GM18511 (cell line): ENCODE data around the gene SPAG16.

Experiments
- ATAC-seq: cut with Tn5 transposase; IDR thresholded peaks from one replicate; pipeline ENCODE4 v1.9.1; 2021; ENCODE audit warnings: mild to moderate bottlenecking, moderate library complexity; ENCODE audit not compliant: unreplicated experiment

The SPAG16 gene

DNA sequence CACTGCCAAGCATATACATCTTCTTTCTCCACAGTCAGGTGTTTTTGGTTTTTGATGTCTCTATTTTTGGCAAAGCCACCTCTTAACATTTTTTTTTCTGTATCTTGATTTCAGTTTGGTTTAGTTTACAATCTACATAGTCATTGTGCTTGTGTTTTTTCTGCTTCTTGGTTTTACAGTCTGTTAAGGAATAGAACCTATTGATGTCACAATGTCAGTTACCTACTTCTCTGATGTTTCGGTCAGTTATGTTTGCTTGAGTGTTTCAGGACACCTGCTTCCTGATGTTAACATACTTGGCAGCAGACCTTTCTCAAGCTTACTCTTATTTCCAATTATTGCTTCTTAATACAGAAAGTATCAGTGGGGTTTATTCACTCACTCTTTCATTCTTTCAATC is 253.3 kb downstream of the SPAG16 start:
- ATAC-seq: peak; percentile 59

DNA sequence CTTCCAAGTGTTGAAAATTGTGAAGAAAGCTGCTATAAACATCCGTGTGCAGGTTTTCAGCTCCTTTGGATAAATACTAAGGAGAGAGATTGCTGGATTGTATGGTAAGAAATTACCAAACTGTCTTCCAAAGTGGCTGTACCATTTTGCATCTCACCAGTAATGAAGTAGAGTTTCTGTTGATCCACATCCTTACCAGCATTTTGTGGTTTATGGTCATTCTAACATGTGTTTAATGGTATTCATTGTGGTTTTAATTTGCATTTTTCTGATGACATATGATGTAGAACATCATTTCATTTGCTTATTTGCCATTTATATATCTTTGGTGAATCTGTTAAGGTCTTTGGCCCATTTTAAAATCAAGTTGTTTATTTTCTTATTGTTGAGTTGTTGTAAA is 260.7 kb downstream of the SPAG16 start:
- no peak for ATAC-seq

DNA sequence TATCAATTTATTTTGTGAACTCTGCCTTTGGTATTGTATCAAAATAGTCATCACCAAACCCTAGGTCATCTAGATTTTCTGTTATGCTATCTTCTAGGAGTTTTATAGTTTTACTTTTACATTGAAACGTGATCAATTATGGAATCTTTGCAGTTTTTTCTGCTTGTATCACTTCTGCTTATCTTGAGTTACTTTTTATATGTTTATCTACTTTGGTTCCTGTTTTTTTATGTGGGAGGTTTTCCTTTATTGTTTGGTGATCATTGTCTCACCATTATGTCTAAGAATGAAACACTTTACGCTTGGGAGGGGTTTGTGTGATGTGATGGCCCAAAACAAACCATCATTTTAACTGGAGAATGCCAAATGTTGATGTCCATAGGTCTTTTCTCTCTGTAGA is 261.2 kb downstream of the SPAG16 start:
- ATAC-seq: no peak

DNA sequence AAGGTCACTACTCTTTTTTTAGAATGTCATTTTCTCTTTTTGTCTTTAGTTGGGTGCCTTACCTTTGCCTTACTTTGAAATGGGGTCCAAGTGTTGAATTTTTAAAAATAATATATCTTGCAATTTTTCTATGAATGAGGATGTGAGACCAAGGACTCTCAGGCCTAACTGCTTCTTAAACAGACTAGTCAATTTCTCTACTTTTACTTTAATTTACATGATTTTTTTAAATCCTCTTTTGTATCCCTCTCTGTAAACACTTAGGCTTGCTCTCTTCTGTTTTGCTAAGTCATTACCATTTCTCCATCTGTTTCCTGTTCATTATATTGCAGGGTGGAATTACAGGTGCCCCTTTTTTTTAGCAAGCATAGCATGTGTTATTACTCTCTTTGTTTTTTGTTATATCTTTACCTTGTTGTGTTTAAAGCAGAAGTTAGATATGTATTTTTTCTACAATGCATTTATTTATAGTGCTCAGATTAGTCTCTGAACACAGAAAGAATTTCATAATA is 261.8 kb downstream of the SPAG16 start:
- ATAC-seq: no peak

DNA sequence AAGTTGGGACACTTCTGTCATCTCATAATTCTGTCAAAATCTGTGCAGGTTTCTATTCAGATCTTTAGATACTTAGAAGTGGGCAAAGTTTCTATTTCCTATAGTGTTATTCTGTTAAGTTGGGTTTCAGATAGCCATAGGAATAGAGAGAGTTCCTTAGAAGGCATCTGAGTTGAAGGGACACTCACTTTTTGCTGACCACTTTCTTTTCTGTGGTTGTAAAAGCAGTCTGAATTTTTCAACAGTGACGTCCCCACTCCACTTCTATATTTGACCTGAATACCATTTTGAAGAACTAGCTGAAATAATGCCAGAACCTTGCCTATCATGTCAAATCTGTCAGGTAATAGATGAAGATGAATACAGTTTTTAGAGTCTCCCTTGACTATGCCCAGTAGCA is 267.3 kb downstream of the SPAG16 start:
- no peak for ATAC-seq

DNA sequence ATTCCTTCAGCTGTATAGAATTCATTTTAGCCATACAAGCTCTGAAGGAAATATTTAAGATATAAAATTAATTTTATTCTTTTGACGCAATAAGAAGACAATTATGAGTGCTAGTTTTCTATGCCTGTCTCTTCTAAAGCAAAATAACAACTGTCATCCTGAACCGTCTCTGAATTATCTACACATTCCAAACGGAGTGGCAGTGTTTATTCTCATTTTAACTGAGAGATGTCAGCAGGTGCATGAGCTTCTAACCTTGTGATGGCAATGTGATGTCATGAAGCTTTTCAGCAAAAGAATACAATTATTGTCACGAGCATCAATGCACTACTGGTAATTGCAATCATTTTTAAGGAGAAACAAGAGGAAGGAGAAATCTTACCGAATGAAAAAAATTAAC is 274.8 kb downstream of the SPAG16 start:
- no peak for ATAC-seq

DNA sequence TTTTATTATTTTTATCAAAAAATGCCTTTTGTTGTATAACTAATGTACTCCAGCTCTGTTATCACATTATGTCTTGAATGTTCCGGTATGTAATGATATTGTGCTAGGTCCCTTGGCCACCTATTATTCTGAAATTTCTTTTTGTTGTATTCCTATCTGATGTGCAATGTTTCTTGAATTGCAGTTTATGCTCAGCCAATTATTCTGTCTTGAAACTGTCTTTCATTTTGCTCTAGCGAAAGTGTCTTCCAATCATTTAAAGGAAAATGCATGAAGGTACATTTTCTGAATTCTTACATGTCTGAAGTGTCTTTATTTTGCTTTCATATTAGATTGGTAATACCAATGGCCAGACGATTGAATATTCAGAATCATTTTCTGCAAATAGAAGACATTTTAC is 277.5 kb downstream of the SPAG16 start:
- ATAC-seq: no peak

DNA sequence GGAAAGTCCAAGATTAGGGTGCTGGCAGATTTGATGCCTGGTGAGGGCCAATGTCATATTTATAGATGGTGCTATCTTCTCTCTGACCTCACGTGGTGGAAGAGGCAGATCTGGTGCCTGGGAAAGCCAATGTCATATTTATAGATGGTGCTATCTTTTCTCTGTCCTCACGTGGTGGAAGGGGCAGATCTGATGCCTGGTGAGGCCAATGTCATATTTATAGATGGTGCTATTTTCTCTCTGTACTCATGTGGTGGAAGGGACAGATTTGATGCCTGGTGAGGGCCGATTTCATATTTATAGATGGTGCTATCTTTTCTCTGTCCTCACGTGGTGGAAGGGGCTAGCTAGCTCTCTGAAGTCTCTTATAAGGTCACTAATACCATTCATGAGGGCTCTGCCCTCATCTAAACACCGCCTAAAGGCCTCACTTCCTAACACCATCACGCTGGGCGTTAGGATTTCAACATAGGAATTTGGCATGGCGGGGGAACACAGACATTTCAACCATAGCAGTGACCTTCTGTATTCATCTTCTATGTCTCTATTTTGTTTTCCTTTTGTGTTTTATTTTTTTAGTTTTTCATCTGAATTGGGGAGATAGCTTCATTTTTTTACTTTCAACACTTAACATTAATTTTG is 278.4 kb downstream of the SPAG16 start:
- no peak for ATAC-seq

DNA sequence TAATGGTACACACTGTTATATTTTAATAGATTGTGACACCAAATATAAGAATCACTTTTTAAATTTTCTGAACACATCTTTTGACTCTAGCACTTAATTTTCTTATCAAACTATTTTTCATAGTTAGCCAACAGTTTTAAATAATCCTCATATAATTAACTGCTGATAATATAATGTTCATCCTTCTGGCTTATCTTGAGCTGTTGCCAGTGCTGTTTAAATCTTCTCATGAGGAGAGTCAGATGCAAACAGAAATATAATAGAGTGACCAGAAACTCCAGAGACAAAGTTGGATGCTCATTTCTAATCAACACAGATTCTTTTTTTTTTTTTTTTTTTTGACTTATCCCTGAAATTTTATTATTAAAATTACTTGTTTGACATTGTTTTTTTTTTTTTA is 282.6 kb downstream of the SPAG16 start:
- no peak for ATAC-seq

DNA sequence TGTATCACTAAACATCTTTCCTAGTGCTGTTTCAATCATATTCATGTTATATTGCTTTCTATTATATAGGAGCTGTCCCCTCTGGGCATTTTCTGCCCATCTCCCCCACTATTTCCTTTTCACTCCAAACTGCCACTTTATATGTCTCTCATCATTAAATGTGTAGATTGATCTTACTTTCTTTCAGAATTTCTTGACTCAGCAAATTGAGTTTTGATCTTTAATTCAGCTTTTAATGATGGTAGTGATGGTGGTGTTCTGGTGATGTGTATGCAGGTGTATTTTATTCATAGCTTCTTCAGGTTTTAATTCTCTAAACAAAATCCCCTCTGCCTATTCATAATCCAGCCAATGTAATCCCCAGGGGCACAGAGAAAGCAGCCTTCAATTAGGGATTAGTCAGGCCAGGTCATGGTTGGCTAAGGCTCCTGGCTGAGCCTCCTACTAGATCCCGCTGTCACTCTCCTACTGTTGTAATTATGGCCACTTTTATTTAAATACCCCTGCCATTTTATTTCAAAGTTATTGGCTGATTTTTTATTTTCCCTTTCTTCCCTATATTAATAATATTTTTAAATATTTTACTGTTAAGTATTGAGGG is 325.4 kb downstream of the SPAG16 start:
- ATAC-seq: no peak

DNA sequence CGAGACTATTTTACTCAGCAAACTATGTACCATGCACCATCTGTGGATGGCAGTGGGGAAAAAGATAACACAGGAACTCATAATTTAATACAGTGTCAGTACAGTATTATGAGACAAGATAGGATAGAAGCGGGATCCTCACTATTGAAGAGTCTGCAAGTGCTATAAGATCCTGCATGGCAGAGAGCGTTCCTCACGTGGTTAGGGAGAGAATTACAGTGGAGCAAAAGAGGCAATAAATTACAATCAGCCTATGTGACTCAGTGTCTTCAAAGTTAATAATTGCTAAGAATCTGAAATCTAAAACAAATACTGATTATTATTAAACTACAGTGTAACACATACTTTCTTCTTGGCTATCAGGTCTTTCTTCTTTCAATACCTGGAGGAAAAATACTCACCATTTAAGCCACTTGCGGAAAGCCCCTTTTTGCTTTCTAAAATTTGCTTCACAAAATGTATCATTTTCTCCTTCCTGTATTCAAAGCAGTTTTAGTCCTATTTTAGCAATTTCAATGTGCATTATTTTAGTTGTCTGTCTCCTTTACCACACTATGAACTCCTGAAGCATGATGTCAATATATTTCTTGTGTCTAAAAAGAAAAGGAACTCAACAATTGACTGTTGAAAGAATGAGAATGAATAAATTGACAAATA is 342.9 kb downstream of the SPAG16 start:
- ATAC-seq: peak; percentile 67

DNA sequence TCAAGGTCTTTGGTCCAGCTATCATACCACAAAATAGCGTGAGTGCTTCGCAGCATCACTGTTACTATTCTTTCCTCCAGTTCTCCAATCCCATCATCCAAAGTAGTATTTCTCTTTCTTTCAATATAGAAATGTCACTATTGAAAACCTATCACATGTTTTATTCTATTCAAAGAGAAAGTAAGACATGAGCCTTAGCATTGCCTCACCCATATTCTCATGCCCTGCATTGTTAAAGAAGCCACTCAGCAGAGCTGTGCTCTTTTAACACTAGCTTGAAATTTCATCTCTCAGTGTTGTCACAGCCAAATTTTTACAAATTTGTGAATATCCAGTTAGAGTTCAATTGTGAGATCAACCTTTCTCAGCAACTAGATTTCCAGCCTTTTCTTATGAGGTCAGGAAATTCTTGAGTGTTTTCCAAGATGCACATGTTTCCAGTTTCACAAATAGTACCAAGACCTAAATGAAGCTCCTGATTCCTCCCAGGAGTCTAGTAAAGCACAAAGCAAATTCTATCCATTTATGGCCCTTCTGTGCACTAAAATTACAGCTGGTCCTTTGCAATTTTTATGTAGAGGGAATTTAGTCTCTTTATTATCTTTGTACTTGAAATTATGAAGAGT is 343.7 kb downstream of the SPAG16 start:
- peak; percentile 47 for ATAC-seq

DNA sequence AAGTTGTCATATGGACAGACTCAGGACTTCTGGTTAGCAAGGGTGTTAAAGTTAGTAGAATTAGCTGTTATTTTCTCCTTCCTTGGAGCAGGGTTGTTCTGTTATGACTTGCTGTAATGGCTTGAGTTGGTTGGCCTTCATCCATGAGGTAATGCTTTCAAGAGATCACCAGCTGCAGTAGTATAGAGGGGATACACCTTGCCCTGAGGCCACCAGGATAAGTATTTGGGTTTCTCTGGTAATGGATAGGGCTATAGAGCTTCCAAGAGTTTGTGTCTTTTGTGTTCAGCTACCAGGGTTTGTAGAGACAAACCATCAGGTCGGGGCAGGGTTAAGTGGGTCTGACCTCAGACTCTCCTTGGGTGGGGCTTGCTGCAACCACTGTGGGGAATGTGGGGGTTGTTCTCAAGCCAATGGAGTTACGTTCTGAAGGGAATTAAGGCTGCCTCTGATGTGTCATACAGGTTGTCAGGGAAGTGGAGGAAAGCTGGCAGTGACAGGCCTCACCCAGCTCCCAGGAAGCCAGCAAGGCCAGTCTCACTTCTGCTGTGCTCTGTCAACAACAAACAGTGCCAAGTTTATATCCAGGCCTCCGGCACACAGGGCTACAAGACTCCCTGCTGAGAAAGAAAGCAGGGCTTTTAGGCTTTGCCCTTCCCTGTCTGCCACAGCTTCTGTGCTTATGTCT is 356.6 kb downstream of the SPAG16 start:
- ATAC-seq: no peak

DNA sequence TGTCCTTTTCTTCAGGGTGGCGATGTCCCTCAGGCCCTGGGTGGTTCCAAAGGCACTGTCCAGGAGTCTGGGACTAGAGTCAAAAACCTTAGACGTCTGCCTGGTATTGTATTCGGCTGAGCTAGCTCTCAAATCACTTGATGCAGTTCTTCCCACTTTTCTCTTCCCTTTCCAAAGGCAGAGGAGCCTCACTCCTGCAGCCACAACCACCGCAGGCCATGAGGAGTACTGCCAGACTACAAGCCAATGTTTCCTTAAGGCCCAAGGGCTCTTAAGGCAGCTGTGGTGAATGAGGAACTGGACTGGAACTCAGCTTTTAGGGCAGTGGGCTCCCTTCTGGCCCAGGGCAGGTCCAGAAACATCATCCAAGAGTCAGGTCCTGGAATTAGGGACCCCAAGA is 360.7 kb downstream of the SPAG16 start:
- ATAC-seq: no peak

DNA sequence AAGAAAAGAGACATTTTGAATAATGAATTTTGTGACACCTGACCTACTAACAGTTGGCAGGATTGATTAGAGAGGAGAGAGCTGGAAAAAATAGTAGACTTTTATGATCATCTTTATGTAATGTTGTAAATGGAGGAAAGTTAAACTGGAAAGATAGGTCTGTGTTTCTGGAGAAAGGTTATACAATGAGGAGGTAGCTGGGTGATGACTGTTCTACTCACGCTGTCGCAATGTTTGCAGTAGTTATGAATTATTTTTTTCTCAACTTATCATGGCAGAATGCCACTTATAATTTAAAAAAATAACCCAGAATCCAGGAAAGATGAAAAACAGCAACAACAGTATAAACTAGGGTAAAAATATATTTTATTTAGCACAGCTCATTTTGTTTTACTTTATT is 364.9 kb downstream of the SPAG16 start:
- ATAC-seq: no peak

DNA sequence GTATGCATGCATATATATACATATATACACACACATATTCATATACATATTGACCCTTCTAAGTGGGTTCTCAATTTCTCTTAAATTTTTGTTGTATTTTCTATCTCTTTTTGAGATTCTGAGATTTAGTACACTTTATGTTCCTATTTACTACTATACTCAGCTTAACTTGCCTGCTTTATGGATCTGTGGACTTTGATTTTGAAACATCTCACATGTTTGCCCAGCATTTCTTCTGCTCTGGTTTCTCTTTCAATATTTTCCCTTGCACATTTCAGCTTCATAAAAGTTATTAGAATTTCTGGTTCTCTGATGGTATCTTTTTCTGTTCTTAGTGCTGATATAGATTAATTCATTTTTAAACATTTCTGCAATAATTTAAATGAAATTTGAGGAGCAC is 380.6 kb downstream of the SPAG16 start:
- no peak for ATAC-seq

DNA sequence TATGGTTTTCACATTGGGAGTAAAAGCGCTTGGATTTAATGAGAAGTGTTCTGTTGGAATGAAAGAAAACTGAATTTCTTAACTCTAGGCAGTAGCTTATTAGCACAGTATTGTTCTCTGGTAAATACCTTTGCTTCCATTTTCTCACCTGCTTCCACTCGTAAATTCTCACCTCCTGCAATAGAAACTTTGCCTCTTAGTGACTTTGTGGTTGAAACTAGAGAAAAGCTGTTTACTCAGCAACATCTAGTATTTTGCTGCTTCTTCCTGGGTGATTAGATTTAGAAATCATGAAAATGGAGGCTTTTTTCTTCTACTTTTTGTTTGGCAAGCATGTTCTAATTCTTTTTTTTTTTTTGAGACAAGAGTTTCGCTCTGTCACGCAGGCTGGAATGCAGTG is 385.4 kb downstream of the SPAG16 start:
- no peak for ATAC-seq

DNA sequence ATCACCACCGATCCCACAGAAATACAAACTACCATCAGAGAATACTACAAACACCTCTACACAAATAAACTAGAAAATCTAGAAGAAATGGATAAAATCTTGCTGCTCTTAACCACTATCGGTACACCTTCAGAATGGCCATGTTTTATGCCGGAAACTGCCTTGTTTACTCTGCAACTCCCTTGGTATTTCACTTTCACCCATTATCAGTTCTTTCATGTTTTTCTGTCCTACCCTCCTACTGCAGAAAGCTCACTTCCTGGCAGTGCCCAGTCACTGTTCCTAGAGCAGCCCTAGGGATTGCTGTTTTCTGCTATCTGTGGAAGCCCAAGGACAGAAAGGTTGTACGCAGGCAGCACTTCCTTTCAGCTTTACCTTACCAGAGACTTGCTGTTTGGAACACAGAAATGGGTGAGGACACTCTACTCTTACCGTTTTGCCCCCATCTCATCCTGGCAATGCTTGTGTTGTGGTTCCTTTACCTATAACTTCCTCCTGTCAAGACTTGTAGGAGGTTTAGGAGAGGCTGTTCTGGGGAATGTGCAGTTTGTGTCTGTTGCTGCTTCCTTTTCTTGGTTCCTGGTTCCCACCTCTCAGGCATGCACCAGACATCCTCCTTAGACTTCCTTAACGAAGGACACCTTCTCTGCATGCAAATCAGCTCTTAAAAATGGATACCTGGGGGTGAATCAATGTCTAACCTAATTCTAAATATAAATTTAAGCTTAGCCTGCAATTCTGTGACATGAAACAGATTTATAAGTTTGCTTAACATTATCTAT is 394.4 kb downstream of the SPAG16 start:
- ATAC-seq: no peak

DNA sequence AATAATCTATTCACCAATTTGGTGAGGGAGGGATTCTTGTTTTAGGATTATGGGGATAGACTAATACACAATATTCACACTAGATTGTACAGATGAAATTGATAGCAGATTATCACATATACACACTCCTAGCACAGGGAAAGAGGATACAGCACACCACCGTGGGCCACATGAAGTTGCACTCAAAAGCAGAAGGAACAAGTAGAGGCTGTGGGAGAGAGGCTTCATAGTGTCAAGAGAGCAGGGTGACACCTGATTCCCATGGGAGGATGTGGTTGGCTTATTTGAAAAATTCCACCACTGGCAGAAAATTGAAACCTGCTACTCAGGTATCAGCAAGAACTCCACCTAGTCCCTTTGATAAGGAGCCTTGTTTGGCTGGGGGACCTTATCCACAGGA is 395.6 kb downstream of the SPAG16 start:
- no peak for ATAC-seq

DNA sequence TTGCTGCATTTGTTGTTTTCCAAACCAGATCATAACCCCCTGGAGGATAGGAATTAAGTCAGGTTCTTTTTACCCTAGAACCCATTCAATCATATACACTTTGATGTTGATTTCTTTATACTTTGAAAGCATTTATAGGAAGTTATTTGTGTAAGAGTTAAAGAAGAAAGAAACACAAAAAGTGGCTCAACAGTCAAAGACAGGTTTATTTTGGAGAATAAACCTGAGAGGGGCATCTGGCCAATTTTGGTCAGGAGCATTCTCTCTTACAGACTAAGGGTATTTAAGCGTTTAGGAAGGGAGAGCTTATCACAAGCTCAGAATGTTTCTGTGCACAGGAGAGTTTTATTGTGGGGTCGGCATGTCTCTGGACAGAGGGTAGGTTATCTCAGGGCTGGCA is 398.0 kb downstream of the SPAG16 start:
- ATAC-seq: no peak

DNA sequence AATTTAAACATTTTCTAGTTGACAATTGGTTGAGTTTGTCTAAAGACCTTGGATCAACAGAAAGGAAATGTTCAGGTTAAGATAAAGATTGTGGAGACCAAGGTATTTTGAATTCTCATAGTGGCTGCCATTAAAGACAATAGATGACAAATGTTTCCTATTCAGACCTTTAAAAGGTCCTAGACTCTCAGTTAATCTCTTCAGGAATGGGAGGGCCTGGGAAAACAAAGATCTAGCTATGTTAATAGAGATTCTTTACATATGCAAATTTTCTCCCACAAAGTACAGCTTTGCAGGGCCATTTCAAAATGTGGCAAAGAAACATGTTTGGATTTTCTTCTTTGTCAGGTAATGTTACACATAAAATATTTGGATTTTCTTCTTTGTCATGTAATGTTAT is 403.9 kb downstream of the SPAG16 start:
- ATAC-seq: no peak
